B cell (primary cell): ENCODE data around the gene SPDYE1. TPM values are rescaled to one million over a fixed set of nuclear protein-coding genes. Genes with fewer than 3 reads are reported as not detected.
"Not testable (repeated sequence)": the region's sequence is repeated elsewhere in the genome, so short reads cannot be mapped to it uniquely, and the experiment has no call there.

Source experiments
- ATAC-seq: fragments of 200-7000 bp; cut with Tn5 transposase; one replicate; pipeline ENCODE4 v1.10.0; 2021; ENCODE audit warnings: low read depth, mild to moderate bottlenecking, moderate number of reproducible peaks, moderate library complexity
- CTCF ChIA-PET: fragments of 350-600 bp; sonication (Branson Sonifier 250); formaldehyde crosslinking; loops from one replicate; lab custom pipeline; 2021; ENCODE audit warnings: antibody characterized with exemption, inconsistent platforms; lab: Charles Lee
- POLR2A ChIA-PET: fragments of 350-600 bp; sonication (Branson Sonifier 250); formaldehyde crosslinking; loops from one replicate; lab custom pipeline; 2021; ENCODE audit warnings: antibody characterized with exemption; lab: Charles Lee
- DNase-seq: peaks from one replicate; pipeline ENCODE4 v3.0.0; 2013
- H2AFZ ChIP-seq: 2 replicates; pipeline ENCODE4 v1.6.1; 2012; ENCODE audit warnings: mild to moderate bottlenecking, low read depth, low read length; ENCODE audit not compliant: insufficient read depth, poor library complexity, severe bottlenecking
- H3K27ac ChIP-seq, 2 donors: 1 replicate in 1 of 2; 2 replicates in 1 of 2; pipeline ENCODE4 v1.5.1; 2012 to 2013; ENCODE audit warnings: low read length in 2 of 2, mild to moderate bottlenecking in 2 of 2, moderate library complexity in 1 of 2
- H3K27me3 ChIP-seq, 4 experiments: fragments of 200-600 bp in 1 of 4; sonication (generic) in 1 of 4; replicated peaks in 1 of 4; 1 replicate in 2 of 4; 2 replicates in 2 of 4; pipeline versions ENCODE4 v1.6.1 to v1.7.0; 2013 to 2016; ENCODE audit warnings: low read length in 3 of 4, mild to moderate bottlenecking in 2 of 4, mixed read lengths in 1 of 4, moderate library complexity in 1 of 4; ENCODE audit not compliant: insufficient read depth in 4 of 4, control insufficient read depth in 3 of 4; ENCODE audit errors: control extremely low read depth in 1 of 4
- H3K36me3 ChIP-seq, 2 experiments: replicated peaks in 1 of 2; 1 replicate in 1 of 2; 2 replicates in 1 of 2; pipeline versions ENCODE4 v1.6.1 to v1.7.1; 2013; ENCODE audit warnings: low read length in 1 of 2; ENCODE audit not compliant: insufficient read depth in 2 of 2, control insufficient read depth in 1 of 2; ENCODE audit errors: control extremely low read depth in 1 of 2, extremely low read depth in 1 of 2
- H3K4me1 ChIP-seq, 2 donors: fragments of 200-600 bp in 1 of 2; sonication (generic) in 1 of 2; 1 replicate in 1 of 2; 2 replicates in 1 of 2; pipeline versions ENCODE4 v1.5.1 to v1.6.1; 2013 to 2017; ENCODE audit warnings: low read length in 2 of 2; ENCODE audit not compliant: control insufficient read depth in 2 of 2, insufficient read depth in 2 of 2
- H3K4me2 ChIP-seq: replicated peaks from 2 replicates; pipeline ENCODE3; 2012; ENCODE audit warnings: mild to moderate bottlenecking, low read depth, low read length; ENCODE audit not compliant: poor library complexity, severe bottlenecking
- H3K4me3 ChIP-seq, 5 experiments: fragments of 200-600 bp in 1 of 5; sonication (generic) in 1 of 5; 1 replicate in 3 of 5; 2 replicates in 2 of 5; pipeline versions ENCODE4 v1.5.1 to v1.7.0; 2011 to 2016; ENCODE audit warnings: low read length in 4 of 5, mild to moderate bottlenecking in 4 of 5, low read depth in 2 of 5, control low read depth in 1 of 5, moderate library complexity in 1 of 5; ENCODE audit not compliant: insufficient read depth in 1 of 5; ENCODE audit errors: control extremely low read depth in 1 of 5, extremely low read depth in 1 of 5
- H3K79me2 ChIP-seq: fragments of 200-600 bp; sonication (generic); one replicate; pipeline ENCODE4 v1.6.0; 2016; ENCODE audit warnings: low read length; ENCODE audit not compliant: control insufficient read depth, insufficient read depth
- H3K9ac ChIP-seq: fragments of 200-600 bp; sonication (generic); 2 replicates; pipeline ENCODE4 v1.6.1; 2017; ENCODE audit warnings: mild to moderate bottlenecking, low read length, moderate library complexity
- H3K9me3 ChIP-seq, 3 donors: one replicate each; pipeline versions ENCODE4 v1.6.1 to v1.7.1; 2013; ENCODE audit warnings: low read length in 2 of 3; ENCODE audit not compliant: control insufficient read depth in 2 of 3, insufficient read depth in 1 of 3; ENCODE audit errors: control extremely low read depth in 1 of 3
- H4K20me1 ChIP-seq: 2 replicates; pipeline ENCODE4 v1.6.0; 2012; ENCODE audit warnings: mild to moderate bottlenecking, low read length; ENCODE audit not compliant: insufficient read depth, control insufficient read depth, poor library complexity, severe bottlenecking
- H3K27ac Mint-ChIP-seq: one replicate; pipeline ENCODE4 v1.8.0; 2021; ENCODE audit warnings: mixed read lengths
- H3K27me3 Mint-ChIP-seq: one replicate; pipeline ENCODE4 v1.8.0; 2021; ENCODE audit warnings: mixed read lengths
- H3K4me1 Mint-ChIP-seq: one replicate; pipeline ENCODE4 v1.8.0; 2021; ENCODE audit warnings: mixed read lengths
- H3K4me3 Mint-ChIP-seq: one replicate; pipeline ENCODE4 v1.8.0; 2021; ENCODE audit warnings: mixed read lengths
- H3K9me3 Mint-ChIP-seq: one replicate; pipeline ENCODE4 v1.8.0; 2022; ENCODE audit warnings: mixed read lengths; ENCODE audit not compliant: insufficient read depth
- WGBS: methylation state at CpG from one replicate; pipeline ENCODE4 v1.1.5; 2013; ENCODE audit warnings: missing lambda C conversion rate; ENCODE audit not compliant: insufficient coverage; 5-methylcytosine and 5-hydroxymethylcytosine counted together
- intact Hi-C: fragments of 100-400 bp; cut with micrococcal nuclease; formaldehyde crosslinking; loops from one replicate; pipeline ENCODE4 v1.10.0; 2022
- polyA plus RNA-seq: library from polyadenylated mRNA; depleted of rRNA; stranded (reverse); fragments of >200 nt; gene quantifications from 2 replicates; pipeline ENCODE4 v1.2.3, GENCODE V29; 2012
- total RNA-seq, 2 donors: library from RNA; stranded (reverse); fragments of 120-200 nt in 1 of 2; gene quantifications; 1 replicate in 1 of 2; 2 replicates in 1 of 2; pipeline versions ENCODE4 v1.2.3 to v1.2.4, GENCODE V29; 2013 to 2022

The SPDYE1 gene
- total and polyA plus RNA-seq, 2 donors (not counting 1 experiment from before 2014, with no cell fraction given), result 0.10 TPM; not detected in 1

- H4K20me1 ChIP-seq, POLR2A ChIA-PET, H3K4me1 ChIP-seq, H3K9me3 Mint-ChIP-seq, H3K9me3 ChIP-seq, H3K27ac ChIP-seq, DNase-seq, H3K4me2 ChIP-seq, H3K79me2 ChIP-seq, intact Hi-C loops, CTCF ChIA-PET, H3K27ac Mint-ChIP-seq, H3K4me3 ChIP-seq, ATAC-seq, H3K27me3 ChIP-seq, H3K27me3 Mint-ChIP-seq, H3K36me3 ChIP-seq, H3K9ac ChIP-seq, H3K4me1 Mint-ChIP-seq, H3K4me3 Mint-ChIP-seq, H2AFZ ChIP-seq: not testable (repeated sequence)
- WGBS, result no CpG with 5 or more reads among the region's 20 CpGs
These were observed 29.3 kb upstream of the SPDYE1 start for GRCh38 chr7:43968172-43969040.

- H3K4me2 ChIP-seq, H3K27me3 ChIP-seq, intact Hi-C loops, H3K27me3 Mint-ChIP-seq, ATAC-seq, H3K9me3 Mint-ChIP-seq, H3K4me1 Mint-ChIP-seq, H3K79me2 ChIP-seq, H3K27ac Mint-ChIP-seq, DNase-seq, H3K9ac ChIP-seq, POLR2A ChIA-PET, CTCF ChIA-PET, H3K4me1 ChIP-seq, H3K9me3 ChIP-seq, H3K4me3 ChIP-seq, H3K36me3 ChIP-seq, H3K27ac ChIP-seq, H2AFZ ChIP-seq, H4K20me1 ChIP-seq, H3K4me3 Mint-ChIP-seq: not testable (repeated sequence)
- WGBS, result 100% methylated on average over 6 of the region's 11 CpGs
These were observed 28.1 kb upstream of the SPDYE1 start for GRCh38 chr7:43969586-43969985.

DNA sequence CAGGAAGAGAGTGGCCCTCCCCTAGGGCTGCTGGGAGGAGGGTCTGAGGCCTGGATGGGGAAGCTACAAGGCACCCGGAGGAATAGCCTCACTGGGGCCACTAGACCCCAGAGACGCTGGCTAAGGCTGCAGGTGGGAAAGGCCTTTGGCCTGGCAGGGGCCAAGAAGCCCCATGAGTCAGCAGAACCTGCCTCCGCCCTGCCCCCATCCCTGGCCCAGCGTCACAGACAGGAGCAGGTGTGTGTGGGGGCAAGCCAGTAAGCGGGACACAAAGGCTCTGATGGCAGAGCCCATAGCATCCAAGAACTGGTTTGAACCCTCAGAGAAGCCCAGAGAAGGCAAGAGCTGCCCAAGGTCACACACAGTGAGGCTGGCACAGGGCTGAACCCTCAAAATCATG, 27.0 kb upstream of the SPDYE1 start:
- H2AFZ ChIP-seq, H3K4me1 Mint-ChIP-seq, H3K9me3 ChIP-seq, H3K4me3 ChIP-seq, DNase-seq, H3K4me1 ChIP-seq, H3K27me3 Mint-ChIP-seq, H3K36me3 ChIP-seq, H3K4me2 ChIP-seq, H3K27ac ChIP-seq, ATAC-seq, H3K4me3 Mint-ChIP-seq, H3K9me3 Mint-ChIP-seq, CTCF ChIA-PET, H3K79me2 ChIP-seq, H3K27me3 ChIP-seq, POLR2A ChIA-PET, intact Hi-C loops, H3K9ac ChIP-seq, H3K27ac Mint-ChIP-seq, H4K20me1 ChIP-seq: not testable (repeated sequence)
- 82% methylated on average over 2 of the region's 5 CpGs for WGBS

DNA sequence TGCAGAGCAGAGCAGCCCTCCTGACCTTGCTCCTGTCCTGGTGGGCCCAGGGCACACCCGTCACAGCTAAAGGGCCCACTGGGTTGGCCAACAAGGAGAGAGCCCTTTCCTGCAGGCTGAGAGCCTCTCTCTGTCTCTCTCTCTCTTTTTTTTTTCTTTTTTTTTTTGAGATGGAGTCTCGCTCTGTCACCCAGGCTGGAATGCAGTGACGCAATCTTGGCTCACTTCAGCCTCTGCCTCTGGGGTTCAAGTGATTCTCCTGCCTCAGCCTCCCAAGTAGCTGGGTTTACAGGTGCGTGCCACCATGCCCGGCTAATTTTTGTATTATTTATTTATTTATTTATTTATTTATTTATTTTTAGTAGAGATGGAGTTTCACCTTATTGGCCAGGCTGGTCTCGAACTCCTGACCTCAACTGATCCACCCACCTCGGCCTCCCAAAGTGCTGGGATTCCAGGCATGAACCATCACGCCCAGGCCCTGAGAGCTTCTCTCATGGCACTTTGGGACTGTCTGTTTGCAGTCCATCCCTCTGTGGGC, 23.6 kb upstream of the SPDYE1 start:
- CTCF ChIA-PET, H3K4me3 Mint-ChIP-seq, H3K9ac ChIP-seq, ATAC-seq, H3K9me3 Mint-ChIP-seq, POLR2A ChIA-PET, H3K36me3 ChIP-seq, DNase-seq, H3K4me1 Mint-ChIP-seq, H3K27me3 ChIP-seq, H3K4me3 ChIP-seq, H3K4me2 ChIP-seq, H2AFZ ChIP-seq, intact Hi-C loops, H3K9me3 ChIP-seq, H3K4me1 ChIP-seq, H4K20me1 ChIP-seq, H3K27me3 Mint-ChIP-seq, H3K27ac ChIP-seq, H3K79me2 ChIP-seq, H3K27ac Mint-ChIP-seq: not testable (repeated sequence)
- 100% methylated on average over 1 of the region's 8 CpGs for WGBS
